Measurements from ENCODE around the gene TEAD1. TPM values are rescaled to one million over a fixed set of nuclear protein-coding genes. Genes with fewer than 3 reads are reported as not detected.
A peak's percentile ranks its signal among the peaks of the same experiment; 100 is the strongest.

Gene TEAD1
- total and polyA plus RNA-seq, 2 experiments from 2014 or later = 45.9 to 105 TPM

DNA sequence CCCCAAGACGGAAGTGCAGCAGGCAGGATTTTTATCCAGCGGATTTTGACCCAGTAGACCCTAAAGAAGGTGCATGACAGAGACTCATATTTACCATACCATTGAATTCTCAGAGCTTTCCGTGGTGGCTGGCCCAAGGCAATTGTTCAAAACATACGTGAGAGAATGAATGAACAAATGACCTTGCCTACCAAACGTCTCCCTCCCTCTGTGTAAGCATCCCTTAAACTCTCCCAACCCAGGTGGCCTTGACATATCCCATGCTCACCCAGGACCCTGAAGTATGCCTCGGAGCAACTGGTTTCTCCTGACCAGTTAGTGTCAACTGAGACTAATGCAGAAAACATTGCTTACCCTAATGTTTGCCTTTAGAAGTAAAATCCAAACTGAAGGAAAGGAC lies 154.9 kb downstream of the TEAD1 start:
- no peaks in the 10 kb centered on the region for H3K27me3 ChIP-seq
- H3K9me3 ChIP-seq (ENCODE audit: low read depth) = no peaks in the 10 kb centered on the region
- H3K27ac ChIP-seq = peak overlapping the region; percentile 85
- peaks cover 34% of the 10 kb centered on the region for H3K4me1 ChIP-seq (ENCODE audit: low read depth)
- H3K4me3 ChIP-seq = no peak overlapping the region
- TF ChIP-seq CTCF (IDR thresholded peaks at IDR 0.05; ENCODE audit: low read depth, low read length) = no peak
- no peak for DNase-seq (ENCODE audit: low read depth in 1 of 2, low spot score in 1 of 2)
- H3K36me3 ChIP-seq = no peaks in the 10 kb centered on the region

DNA sequence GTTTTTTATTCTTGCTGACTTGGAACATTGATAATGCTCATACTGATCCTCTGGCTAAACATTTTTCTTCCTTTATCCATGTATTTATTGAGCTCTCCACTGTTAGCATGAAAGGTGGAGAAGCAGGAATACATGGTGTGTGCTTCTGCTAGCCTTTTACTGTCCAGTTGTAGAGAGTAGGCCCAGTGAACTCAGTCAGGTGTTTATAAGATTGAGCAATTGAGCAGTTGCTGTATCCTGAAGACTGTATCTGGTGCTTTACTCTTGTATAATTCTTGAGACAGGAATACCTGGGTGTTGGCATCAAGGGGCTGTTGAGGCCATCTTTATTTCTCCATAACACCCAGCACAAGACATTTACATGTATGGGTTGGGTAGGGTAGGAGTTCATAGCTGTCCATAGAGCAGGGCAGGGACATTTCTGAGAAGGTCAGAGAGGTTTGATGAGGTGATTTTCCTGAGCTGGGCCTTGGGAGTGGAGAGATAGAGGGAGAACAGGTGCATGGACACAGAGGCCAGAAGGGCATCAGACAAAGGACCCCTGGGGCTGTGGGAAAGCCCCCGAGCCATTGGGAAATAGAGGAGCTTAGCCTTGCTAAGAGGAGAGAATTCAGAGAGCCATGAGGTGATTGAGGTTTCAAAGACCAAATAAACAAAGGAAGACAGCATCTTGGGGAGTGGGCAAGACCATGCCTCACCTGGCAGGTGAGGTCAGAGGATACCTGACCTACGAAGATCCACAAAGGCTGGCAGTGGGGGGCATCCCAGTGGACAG lies 155.5 kb downstream of the TEAD1 start:
- DNase-seq (ENCODE audit: low read depth in 1 of 2, low spot score in 1 of 2) = no peak
- peaks cover 28% of the 10 kb centered on the region for H3K4me1 ChIP-seq (ENCODE audit: low read depth)
- H3K36me3 ChIP-seq = no peaks in the 10 kb centered on the region
- no peaks in the 10 kb centered on the region for H3K27me3 ChIP-seq
- H3K27ac ChIP-seq = peak overlapping the region; percentile 85
- TF ChIP-seq CTCF (IDR thresholded peaks at IDR 0.05; ENCODE audit: low read depth, low read length) = no peak
- H3K9me3 ChIP-seq (ENCODE audit: low read depth) = no peaks in the 10 kb centered on the region
- no peak overlapping the region for H3K4me3 ChIP-seq

- Histone ChIP-seq H3K27me3 (no peaks in the 10 kb centered on the region), H3K4me3 (no peak overlapping the region), H3K4me1 (ENCODE audit: low read depth) (peaks cover 23% of the 10 kb centered on the region), H3K9me3 (ENCODE audit: low read depth) (no peaks in the 10 kb centered on the region), H3K36me3 (no peaks in the 10 kb centered on the region), H3K27ac (no peak overlapping the region)
- DNase-seq (ENCODE audit: low read depth in 1 of 2, low spot score in 1 of 2) = no peak
- no peak for TF ChIP-seq CTCF (IDR thresholded peaks at IDR 0.05; ENCODE audit: low read depth, low read length)
These were observed 157.4 kb downstream of the TEAD1 start for GRCh38 chr11:12831471-12832202.

DNA sequence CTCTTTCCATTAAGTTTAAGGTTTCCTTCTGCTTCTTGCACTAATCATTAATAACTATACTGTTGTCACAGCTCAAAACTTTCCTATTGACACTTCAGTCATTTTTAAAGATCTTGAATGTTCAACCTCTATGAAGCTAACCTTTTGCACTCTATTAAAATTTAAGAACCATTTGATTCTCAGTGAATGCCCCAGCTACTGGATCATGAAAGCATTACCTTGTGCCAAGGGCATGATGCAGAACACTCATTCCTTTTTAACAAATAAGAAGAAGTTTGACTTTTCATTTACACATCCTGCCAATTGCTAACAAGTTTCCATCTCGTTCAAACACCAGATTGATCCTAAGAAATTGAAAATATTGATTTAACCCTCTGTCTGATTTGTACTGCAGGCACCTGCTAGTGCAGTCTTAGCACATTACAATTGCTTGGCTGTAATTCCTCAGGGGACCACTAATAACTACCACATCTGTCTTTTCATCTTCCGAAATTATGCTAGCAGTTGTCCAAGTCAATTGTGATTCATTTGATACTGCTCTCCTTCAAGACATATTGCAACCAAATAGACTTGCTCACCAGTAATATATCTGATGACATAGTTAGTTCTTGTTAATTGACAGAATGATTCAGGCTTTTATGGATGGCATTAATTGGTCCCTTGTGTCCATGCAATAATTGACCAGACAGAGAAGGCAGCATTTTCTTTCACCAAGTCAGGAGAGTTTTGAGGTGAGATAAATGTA lies 158.4 kb downstream of the TEAD1 start:
- Histone ChIP-seq H3K4me3 (no peak overlapping the region), H3K27me3 (no peaks in the 10 kb centered on the region), H3K36me3 (no peaks in the 10 kb centered on the region), H3K9me3 (ENCODE audit: low read depth) (no peaks in the 10 kb centered on the region), H3K4me1 (ENCODE audit: low read depth) (peaks cover 13% of the 10 kb centered on the region), H3K27ac (no peak overlapping the region)
- TF ChIP-seq CTCF (IDR thresholded peaks at IDR 0.05; ENCODE audit: low read depth, low read length) = no peak
- no peak for DNase-seq (ENCODE audit: low read depth in 1 of 2, low spot score in 1 of 2)

GRCh38 chr11:12834166-12834565 lies 159.9 kb downstream of the TEAD1 start:
- DNase-seq (ENCODE audit: low read depth in 1 of 2, low spot score in 1 of 2) = no peak
- TF ChIP-seq CTCF (IDR thresholded peaks at IDR 0.05; ENCODE audit: low read depth, low read length) = no peak
- no peaks in the 10 kb centered on the region for H3K36me3 ChIP-seq

More at GRCh38 chr11:12834166-12834565, 159.9 kb downstream of the TEAD1 start:
- Histone ChIP-seq H3K4me1 (ENCODE audit: low read depth) (peaks cover 5% of the 10 kb centered on the region), H3K27me3 (no peaks in the 10 kb centered on the region), H3K27ac (no peak overlapping the region), H3K9me3 (ENCODE audit: low read depth) (no peaks in the 10 kb centered on the region), H3K4me3 (no peak overlapping the region)

All from cardiac muscle cell (in vitro differentiated cells and primary cell).